IPS DF 19.7 (cell line): ENCODE results near the gene SMARCA4.
"Not testable (repeated sequence)": the region's sequence is repeated elsewhere in the genome, so short reads cannot be mapped to it uniquely, and the experiment has no call there.

Source experiments
- DNase-seq: peaks from one replicate; pipeline ENCODE4 v3.0.0-alpha.2; 2013; ENCODE audit warnings: low read depth, low spot score

Gene SMARCA4

DNA sequence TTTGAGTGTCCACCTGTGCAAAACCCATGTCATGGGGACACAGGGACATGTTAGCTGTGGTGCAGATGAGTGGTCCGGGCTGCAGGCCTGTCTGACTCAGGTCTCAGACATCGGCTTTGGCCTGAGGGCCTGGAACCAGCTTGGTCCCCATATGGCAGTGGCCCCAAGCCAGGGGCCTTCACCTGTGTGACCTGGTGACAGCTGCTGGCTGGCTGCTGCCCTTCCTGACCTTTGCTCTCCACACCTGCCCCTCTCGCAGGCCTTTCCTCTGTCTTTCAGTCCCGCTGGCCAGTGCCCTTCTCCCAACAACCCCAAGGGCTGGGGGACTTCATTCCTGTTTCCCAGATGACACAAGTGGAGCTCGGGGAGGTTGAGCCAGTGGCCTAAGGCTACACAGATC, 105.5 kb downstream of the SMARCA4 start:
- DNase-seq = no peak

GRCh38 chr19:11067356-11068113, 106.7 kb downstream of the SMARCA4 start:
- DNase-seq = no peak

GRCh38 chr19:11069561-11069960, 108.7 kb downstream of the SMARCA4 start:
- DNase-seq = no peak

GRCh38 chr19:11070123-11070522, 109.3 kb downstream of the SMARCA4 start:
- no peak for DNase-seq

- DNase-seq = no peak
Observed at GRCh38 chr19:11073568-11073967, 112.7 kb downstream of the SMARCA4 start.

GRCh38 chr19:11076792-11077191, 116.0 kb downstream of the SMARCA4 start:
- DNase-seq = not testable (repeated sequence)

DNA sequence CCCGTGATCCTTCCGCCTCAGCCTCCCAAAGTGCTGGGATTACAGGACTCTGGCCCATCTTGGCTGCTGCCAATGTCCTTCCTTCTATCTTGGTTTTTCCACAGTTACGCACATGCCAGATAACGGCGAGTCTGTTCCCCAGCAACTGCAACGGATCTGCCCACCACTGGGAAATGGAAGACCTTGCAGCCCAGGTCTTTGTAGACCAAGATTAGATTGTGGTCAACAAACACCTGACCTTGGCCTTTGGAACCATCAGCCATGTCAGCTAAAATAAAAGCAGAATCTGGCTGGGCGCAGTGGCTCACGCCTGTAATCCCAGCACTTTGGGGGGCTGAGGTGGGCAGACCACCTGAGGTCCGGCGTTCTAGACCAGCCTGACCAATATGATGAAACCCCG, 118.1 kb downstream of the SMARCA4 start:
- no peak for DNase-seq

DNA sequence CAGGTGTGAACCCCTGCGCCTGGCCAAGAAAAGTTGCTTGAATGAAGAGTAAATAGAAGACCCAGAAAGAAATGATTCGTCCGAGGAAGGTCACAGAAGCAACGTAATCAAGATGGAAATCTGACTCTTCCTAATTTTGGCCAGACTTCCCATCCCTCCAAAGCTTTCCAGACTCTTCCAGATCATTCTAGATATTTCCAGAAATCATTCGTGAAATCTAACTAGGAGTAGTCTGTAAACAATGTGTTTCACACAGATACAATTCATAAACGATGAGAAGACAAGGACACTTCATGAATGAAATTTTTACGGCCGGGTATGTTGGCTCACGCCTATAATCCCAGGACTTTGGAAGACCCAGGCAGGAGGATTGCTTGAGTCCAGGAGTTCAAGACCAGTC, 119.2 kb downstream of the SMARCA4 start:
- no peak for DNase-seq

GRCh38 chr19:11087870-11088505, 127.2 kb downstream of the SMARCA4 start:
- DNase-seq = no peak

- DNase-seq = no peak
Observed at GRCh38 chr19:11088506-11089253, 127.8 kb downstream of the SMARCA4 start.

DNA sequence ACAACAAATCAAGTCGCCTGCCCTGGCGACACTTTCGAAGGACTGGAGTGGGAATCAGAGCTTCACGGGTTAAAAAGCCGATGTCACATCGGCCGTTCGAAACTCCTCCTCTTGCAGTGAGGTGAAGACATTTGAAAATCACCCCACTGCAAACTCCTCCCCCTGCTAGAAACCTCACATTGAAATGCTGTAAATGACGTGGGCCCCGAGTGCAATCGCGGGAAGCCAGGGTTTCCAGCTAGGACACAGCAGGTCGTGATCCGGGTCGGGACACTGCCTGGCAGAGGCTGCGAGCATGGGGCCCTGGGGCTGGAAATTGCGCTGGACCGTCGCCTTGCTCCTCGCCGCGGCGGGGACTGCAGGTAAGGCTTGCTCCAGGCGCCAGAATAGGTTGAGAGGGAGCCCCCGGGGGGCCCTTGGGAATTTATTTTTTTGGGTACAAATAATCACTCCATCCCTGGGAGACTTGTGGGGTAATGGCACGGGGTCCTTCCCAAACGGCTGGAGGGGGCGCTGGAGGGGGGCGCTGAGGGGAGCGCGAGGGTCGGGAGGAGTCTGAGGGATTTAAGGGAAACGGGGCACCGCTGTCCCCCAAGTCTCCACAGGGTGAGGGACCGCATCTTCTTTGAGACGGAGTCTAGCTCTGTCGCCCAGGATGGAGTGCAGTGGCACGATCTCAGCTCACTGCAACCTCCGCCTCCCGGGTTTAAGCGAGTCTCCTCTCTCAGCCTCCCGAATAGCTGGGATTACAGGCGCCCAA, 128.6 kb downstream of the SMARCA4 start, which contains the start of gene LDLR:
Gene LDLR (plus strand): TSS at position 210 of the 760 bp plus-strand sequence. CDS start 86 bp downstream, at position 296.
- DNase-seq = peak; percentile 92

DNA sequence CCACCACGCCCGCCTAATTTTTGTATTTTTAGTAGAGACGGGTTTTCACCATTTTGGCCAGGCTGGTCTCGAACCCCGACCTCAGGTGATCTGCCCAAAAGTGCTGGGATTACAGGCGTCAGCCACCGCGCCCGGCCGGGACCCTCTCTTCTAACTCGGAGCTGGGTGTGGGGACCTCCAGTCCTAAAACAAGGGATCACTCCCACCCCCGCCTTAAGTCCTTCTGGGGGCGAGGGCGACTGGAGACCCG, 129.1 kb downstream of the SMARCA4 start:
- DNase-seq = not testable (repeated sequence)

DNA sequence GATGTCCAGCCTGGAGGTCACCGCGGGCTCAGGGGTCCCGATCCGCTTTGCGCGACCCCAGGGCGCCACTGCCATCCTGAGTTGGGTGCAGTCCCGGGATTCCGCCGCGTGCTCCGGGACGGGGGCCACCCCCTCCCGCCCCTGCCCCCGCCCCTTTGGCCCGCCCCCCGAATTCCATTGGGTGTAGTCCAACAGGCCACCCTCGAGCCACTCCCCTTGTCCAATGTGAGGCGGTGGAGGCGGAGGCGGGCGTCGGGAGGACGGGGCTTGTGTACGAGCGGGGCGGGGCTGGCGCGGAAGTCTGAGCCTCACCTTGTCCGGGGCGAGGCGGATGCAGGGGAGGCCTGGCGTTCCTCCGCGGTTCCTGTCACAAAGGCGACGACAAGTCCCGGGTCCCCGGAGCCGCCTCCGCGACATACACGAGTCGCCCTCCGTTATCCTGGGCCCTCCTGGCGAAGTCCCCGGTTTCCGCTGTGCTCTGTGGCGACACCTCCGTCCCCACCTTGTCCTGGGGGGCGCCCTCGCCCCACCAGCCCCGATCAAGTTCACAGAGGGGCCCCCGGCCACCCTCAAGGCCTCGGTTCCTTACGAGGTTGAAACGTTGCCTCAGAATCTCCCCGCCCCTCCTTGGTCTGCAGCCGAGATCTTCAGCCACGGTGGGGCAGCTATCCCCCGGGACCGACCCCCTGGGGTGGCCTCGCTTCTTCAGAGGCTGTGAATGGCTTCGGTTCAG, 129.6 kb downstream of the SMARCA4 start:
- DNase-seq = peak; percentile 76

- DNase-seq = no peak
Observed at GRCh38 chr19:11090997-11091702, 130.3 kb downstream of the SMARCA4 start.

DNA sequence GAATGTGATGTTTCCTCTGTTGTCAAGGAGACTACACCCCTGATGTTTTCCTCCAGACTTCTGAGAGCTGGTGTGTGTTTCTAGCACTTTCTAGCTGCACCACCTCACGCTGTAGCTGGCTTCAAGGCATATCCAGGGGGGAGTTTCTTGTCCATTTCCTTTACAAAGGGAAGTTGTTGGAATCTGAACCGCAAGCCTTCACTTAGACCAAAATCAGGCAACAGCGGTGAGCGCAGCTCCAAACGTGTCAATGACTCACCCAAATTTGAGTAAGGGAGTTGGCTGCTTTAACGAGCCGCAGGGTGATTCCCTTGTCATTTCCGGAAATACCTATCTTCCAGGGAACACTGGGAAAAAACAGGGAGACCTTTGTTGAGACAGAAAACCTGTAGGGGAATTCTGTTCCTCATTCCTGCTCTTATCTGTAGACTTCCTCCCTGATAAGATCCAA, 130.9 kb downstream of the SMARCA4 start:
- DNase-seq = no peak

GRCh38 chr19:11092181-11092538, 131.3 kb downstream of the SMARCA4 start:
- DNase-seq = no peak

DNA sequence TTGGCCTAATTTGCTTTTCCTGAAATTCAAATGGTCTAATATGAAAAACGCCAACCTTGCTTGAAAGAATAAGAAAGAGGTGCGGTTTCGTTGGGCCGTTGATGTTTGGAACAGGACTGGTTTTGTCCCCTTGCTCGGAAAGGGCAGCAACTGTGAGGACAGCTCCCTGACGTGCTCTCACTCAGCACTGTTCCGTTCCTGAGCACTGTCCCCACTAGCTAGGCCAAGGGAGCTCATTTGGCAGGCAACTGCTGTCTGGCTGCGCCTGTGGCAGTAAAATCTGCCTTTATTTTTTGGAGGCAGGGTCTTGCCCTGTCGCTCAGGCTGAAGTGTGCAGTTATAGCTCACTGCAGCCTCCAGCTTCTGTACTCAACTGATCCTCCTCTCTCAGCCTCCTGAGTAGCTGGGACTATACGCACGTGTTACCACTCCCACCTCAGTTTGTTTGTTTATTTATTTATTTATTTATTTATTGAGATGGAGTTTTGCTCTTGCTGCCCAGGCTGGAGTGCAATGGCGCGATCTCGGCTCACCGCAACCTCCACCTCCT, 132.9 kb downstream of the SMARCA4 start:
- no peak for DNase-seq

DNA sequence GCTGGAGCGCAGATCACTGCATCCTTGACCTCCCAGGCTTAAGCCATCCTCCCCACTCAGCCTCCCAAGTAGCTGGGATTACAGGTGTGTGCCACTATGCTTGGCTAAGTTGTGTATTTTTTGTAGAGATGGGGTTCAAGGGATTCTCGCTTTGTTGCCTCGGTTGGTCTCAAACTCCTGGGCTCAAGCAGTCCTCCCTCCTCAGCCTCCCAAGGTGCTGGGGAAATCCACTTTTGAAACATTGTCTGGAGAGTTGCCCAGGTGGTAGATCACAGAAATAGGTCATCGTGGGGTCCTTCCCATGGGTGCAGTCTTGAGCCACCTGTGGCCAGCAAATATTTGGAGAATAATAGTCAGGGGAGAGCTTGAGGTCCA, 133.7 kb downstream of the SMARCA4 start:
- DNase-seq = no peak

GRCh38 chr19:11096210-11096841, 135.5 kb downstream of the SMARCA4 start:
- DNase-seq = no peak

DNA sequence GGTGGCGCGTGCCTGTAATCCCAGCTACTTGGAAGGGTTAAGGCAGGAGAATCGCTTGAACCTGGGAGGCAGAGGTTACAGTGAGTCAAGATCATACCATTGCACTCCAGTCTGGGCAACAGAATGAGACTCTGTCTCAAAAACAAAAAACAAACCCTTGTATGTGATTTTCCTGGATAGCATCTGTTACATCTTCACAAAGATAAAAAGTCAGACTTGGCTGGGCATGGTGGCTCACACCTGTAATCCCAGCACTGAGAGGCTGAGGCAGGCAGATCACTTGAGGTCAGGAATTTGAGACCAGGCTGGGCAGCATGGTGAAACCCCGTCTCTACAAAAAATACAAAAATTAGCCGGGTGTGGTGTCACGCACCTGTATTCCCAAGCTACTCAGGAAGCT, 136.5 kb downstream of the SMARCA4 start:
- not testable (repeated sequence) for DNase-seq
